GM23248 (cell line): Measurements from ENCODE around the gene KY.

Source experiments
- EZH2 ChIP-seq: fragments of 200-600 bp; sonication (generic); IDR thresholded peaks from 2 replicates; pipeline ENCODE4 v1.6.1; 2018; ENCODE audit warnings: antibody characterized with exemption, mild to moderate bottlenecking; ENCODE audit not compliant: insufficient read depth, poor library complexity, severe bottlenecking
- EZH2phosphoT487 ChIP-seq: fragments of 200-600 bp; sonication (generic); IDR thresholded peaks from 2 replicates; pipeline ENCODE4 v1.6.1; 2018; ENCODE audit warnings: antibody characterized with exemption, moderate library complexity, mild to moderate bottlenecking, low read depth; ENCODE audit not compliant: insufficient read depth

GRCh38 chr3:134597390-134597970, 53.3 kb downstream of the KY start:
- TF ChIP-seq EZH2phosphoT487 (no peak), EZH2 (no peak)
